ENCODE measurements around the gene ZNF22.

Gene ZNF22

DNA sequence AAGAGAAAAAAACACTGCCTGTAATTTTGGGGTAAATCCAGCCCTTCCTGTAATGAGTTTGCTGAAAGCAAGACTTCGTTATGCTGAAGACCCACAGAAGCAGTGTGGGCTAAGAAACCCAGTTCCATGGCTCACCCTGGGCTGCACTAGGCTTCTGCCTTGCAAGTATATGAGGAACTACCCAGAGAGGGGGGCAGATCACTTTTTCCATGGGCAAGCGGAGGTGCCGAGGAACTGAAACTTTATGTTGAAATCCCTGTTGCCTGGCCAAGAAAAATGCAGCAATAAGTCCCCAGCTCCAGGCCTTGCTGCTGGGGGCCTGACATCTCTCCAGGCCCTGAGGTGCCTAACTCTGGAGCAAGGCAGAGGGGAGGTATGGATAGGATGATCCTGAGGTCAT is 32.6 kb upstream of the ZNF22 start:
- ATAC-seq (replicated peaks; ENCODE audit: extremely low read depth, poor library complexity, severe bottlenecking) (no peak), DNase-seq (ENCODE audit: low spot score in 2 of 2) (no peak)
- no peaks in the 10 kb centered on the region for H3K27me3 Mint-ChIP-seq
- no peaks in the 10 kb centered on the region for H3K9me3 Mint-ChIP-seq
- peak overlapping the region; percentile 44 for H3K27ac Mint-ChIP-seq (ENCODE audit: low read depth)
- H3K4me1 Mint-ChIP-seq = peaks cover 31% of the 10 kb centered on the region
- peaks cover 3% of the 10 kb centered on the region for H3K36me3 Mint-ChIP-seq (ENCODE audit: insufficient read depth)
- H3K4me3 Mint-ChIP-seq = peak overlapping the region; percentile 49

- Mint-ChIP-seq H3K27me3 (no peaks in the 10 kb centered on the region), H3K27ac (ENCODE audit: low read depth) (peak overlapping the region; percentile 71), H3K4me3 (peak overlapping the region; percentile 49), H3K9me3 (no peaks in the 10 kb centered on the region), H3K4me1 (peaks cover 36% of the 10 kb centered on the region), H3K36me3 (ENCODE audit: insufficient read depth) (peaks cover 3% of the 10 kb centered on the region)
- DNase-seq (ENCODE audit: low spot score in 2 of 2) = peak in 1 of 2 donors; percentile 58
- peak; percentile 94 for ATAC-seq (replicated peaks; ENCODE audit: extremely low read depth, poor library complexity, severe bottlenecking)
These were observed 32.0 kb upstream of the ZNF22 start for GRCh38 chr10:44968500-44969400.

DNA sequence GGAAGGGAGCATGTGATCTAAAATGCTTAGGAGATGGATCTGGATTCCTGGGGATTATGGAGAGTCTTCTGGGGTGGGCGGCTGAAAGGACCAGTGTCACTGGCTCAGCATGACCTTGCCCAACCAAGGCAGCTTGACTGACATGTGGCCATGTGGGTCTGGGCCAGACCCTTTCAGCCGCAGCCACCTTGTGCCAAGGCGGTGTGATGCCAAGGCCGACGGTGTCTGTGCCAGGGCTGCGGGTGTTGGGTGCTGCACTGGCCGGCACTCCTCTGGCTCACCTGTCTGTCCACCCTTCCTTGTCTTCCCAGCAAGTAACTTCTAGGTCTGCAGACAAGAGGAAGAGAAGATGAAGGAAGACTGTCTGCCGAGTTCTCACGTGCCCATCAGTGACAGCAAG is 30.9 kb upstream of the ZNF22 start:
- no peaks in the 10 kb centered on the region for H3K27me3 Mint-ChIP-seq
- H3K4me3 Mint-ChIP-seq = no peak overlapping the region
- H3K36me3 Mint-ChIP-seq (ENCODE audit: insufficient read depth) = peaks cover 3% of the 10 kb centered on the region
- ATAC-seq (replicated peaks; ENCODE audit: extremely low read depth, poor library complexity, severe bottlenecking) (no peak), DNase-seq (ENCODE audit: low spot score in 2 of 2) (no peak)
- peak overlapping the region; percentile 71 for H3K27ac Mint-ChIP-seq (ENCODE audit: low read depth)
- H3K9me3 Mint-ChIP-seq = no peaks in the 10 kb centered on the region
- peaks cover 36% of the 10 kb centered on the region for H3K4me1 Mint-ChIP-seq

GRCh38 chr10:44970812-44971395 is 29.8 kb upstream of the ZNF22 start:
- H3K36me3 Mint-ChIP-seq (ENCODE audit: insufficient read depth) = peaks cover 3% of the 10 kb centered on the region
- no peak overlapping the region for H3K4me3 Mint-ChIP-seq
- H3K27ac Mint-ChIP-seq (ENCODE audit: low read depth) = no peak overlapping the region
- H3K9me3 Mint-ChIP-seq = no peaks in the 10 kb centered on the region
- DNase-seq (ENCODE audit: low spot score in 2 of 2) = no peak
- no peak for ATAC-seq (replicated peaks; ENCODE audit: extremely low read depth, poor library complexity, severe bottlenecking)
- H3K27me3 Mint-ChIP-seq = no peaks in the 10 kb centered on the region
- H3K4me1 Mint-ChIP-seq = peaks cover 32% of the 10 kb centered on the region

DNA sequence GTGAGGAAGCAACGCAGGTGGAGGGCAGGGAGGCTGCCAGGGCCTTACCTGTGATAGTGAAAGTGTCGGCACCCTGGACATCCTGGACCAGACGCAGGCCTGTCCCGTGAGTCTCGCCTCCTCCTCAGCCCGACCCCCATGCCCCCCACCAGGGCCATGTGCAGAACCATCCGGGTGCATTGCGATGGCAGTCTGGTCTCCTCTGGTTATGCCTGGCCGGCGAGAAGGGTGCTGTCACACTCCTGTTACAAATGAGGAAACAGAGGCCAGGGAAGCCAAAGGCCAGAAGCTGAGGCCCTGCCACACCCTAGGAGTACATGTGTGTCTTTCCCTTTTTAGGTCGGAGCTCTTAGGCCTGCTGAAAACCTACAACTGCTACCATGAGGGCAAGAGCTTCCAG is 29.3 kb upstream of the ZNF22 start:
- no peak overlapping the region for H3K4me3 Mint-ChIP-seq
- H3K36me3 Mint-ChIP-seq (ENCODE audit: insufficient read depth) = peaks cover 3% of the 10 kb centered on the region
- no peak overlapping the region for H3K27ac Mint-ChIP-seq (ENCODE audit: low read depth)
- DNase-seq (ENCODE audit: low spot score in 2 of 2) = no peak
- no peaks in the 10 kb centered on the region for H3K27me3 Mint-ChIP-seq
- no peak for ATAC-seq (replicated peaks; ENCODE audit: extremely low read depth, poor library complexity, severe bottlenecking)
- no peaks in the 10 kb centered on the region for H3K9me3 Mint-ChIP-seq
- peaks cover 26% of the 10 kb centered on the region for H3K4me1 Mint-ChIP-seq

DNA sequence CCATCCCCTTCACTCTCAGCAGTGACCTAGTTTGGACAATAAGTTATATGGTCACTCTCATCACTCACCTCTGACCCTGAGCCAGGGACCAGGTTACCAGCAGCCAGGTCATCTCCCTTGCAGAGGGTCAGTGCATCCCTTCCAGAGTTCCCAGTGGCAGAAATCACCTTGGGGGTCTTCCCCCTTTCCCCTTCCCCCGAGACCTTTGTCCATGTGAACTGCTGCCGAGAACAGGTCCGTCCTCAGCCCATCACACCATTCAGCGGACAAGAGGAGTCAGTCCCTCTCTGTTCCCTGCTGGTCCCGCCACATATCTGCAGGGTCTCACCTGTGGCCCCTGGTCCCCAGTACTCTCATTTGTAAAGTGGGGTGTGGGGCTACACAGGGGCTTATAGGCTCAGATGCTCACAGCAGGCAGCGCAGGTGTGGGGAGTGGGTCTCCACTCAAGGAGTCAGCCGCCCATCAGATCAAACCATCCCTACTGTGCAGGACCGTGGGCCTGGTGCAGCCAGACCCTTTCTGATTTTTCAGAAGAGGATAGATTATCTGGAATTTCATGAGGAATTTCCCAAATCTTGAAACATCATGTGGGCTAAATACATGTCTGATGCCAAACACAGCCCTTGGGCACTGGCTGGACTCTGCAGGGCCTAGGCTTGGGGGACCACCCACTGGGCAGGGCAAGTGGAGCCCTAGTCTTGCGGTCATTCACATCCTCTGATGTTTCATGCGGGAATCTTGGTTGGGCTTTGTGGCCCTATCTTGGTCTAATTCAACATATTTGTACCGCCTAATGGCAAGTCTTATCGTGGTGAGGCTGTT is 28.6 kb upstream of the ZNF22 start:
- H3K4me1 Mint-ChIP-seq = peaks cover 26% of the 10 kb centered on the region
- DNase-seq (ENCODE audit: low spot score in 2 of 2) (no peak), ATAC-seq (replicated peaks; ENCODE audit: extremely low read depth, poor library complexity, severe bottlenecking) (no peak)
- no peaks in the 10 kb centered on the region for H3K27me3 Mint-ChIP-seq
- no peak overlapping the region for H3K4me3 Mint-ChIP-seq
- peaks cover 3% of the 10 kb centered on the region for H3K36me3 Mint-ChIP-seq (ENCODE audit: insufficient read depth)
- H3K27ac Mint-ChIP-seq (ENCODE audit: low read depth) = no peak overlapping the region
- no peaks in the 10 kb centered on the region for H3K9me3 Mint-ChIP-seq

DNA sequence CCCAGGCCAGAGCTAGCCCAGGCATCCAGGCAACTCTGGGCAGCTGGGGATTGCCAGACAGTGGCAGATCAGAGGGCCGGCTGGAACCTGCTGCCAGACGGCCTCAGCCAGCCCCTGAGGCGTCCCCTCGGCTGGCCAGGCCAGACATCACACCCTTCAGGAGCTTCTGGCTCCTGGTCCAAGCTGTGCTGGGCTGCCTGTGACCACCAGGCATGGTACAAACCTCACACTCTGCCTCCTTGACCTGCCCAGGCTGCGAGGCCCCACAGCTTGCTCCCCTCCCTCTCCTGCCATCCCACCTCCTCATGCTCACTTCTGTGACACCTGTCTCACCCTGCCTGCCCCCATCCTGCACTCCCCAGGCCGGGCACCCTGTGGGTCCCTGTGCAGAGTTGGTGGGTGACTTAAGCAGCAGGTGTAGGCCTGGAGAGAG is 27.8 kb upstream of the ZNF22 start:
- peaks cover 3% of the 10 kb centered on the region for H3K36me3 Mint-ChIP-seq (ENCODE audit: insufficient read depth)
- H3K9me3 Mint-ChIP-seq = no peaks in the 10 kb centered on the region
- no peak overlapping the region for H3K4me3 Mint-ChIP-seq
- ATAC-seq (replicated peaks; ENCODE audit: extremely low read depth, poor library complexity, severe bottlenecking) (no peak), DNase-seq (ENCODE audit: low spot score in 2 of 2) (no peak)
- H3K27me3 Mint-ChIP-seq = no peaks in the 10 kb centered on the region
- peaks cover 21% of the 10 kb centered on the region for H3K4me1 Mint-ChIP-seq
- no peak overlapping the region for H3K27ac Mint-ChIP-seq (ENCODE audit: low read depth)

GRCh38 chr10:44973323-44974081 is 27.2 kb upstream of the ZNF22 start:
- Mint-ChIP-seq H3K4me3 (no peak overlapping the region), H3K36me3 (ENCODE audit: insufficient read depth) (peaks cover 3% of the 10 kb centered on the region), H3K27ac (ENCODE audit: low read depth) (no peak overlapping the region), H3K27me3 (no peaks in the 10 kb centered on the region), H3K4me1 (peaks cover 17% of the 10 kb centered on the region), H3K9me3 (no peaks in the 10 kb centered on the region)
- no peak for ATAC-seq (replicated peaks; ENCODE audit: extremely low read depth, poor library complexity, severe bottlenecking)
- no peak for DNase-seq (ENCODE audit: low spot score in 2 of 2)

GRCh38 chr10:44974082-44974627 is 26.6 kb upstream of the ZNF22 start:
- Mint-ChIP-seq H3K36me3 (ENCODE audit: insufficient read depth) (no peaks in the 10 kb centered on the region), H3K4me1 (peaks cover 11% of the 10 kb centered on the region), H3K27me3 (no peaks in the 10 kb centered on the region), H3K27ac (ENCODE audit: low read depth) (no peak overlapping the region), H3K4me3 (peak overlapping the region; percentile 58), H3K9me3 (no peaks in the 10 kb centered on the region)
- DNase-seq (ENCODE audit: low spot score in 2 of 2) (no peak), ATAC-seq (replicated peaks; ENCODE audit: extremely low read depth, poor library complexity, severe bottlenecking) (no peak)

DNA sequence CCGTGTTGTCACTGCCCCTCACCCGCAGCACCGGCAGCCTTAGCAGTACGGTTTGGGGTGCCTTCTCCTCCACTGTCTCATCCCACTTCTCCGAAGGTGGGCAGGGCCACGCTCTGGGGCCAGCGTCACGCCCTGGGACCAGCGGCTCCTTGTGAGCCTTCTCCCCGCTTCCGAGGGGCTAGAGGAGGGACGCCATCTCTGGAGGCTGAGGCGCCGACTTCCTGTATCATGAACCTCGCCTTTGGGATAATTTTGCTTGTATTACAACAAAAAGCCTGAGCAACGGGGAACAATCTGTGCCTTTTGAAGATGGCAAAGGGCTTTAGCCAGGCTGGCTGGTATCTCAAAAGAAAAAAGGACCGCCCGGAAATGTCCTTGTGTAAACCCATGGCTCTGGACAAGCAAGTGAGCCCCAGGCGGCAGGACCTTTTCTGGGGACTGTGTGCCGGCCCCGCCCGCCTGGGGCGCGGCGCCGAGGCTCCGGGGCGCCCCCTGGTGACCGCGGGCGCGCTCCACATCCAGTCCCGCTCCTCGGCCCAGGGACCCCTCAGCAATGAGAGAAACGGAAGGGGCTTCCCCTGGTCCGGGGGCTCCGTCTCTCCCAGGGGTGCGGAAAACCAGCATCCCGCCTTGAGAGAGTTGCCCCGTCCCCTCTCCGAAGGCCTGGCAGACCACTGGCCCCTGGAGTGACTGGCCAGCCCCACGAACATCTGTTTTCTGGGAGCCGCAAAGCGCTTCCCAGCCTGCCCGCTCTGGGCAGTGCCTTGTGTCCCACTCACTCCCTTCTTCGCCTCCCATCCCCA is 25.9 kb upstream of the ZNF22 start:
- ATAC-seq (replicated peaks; ENCODE audit: extremely low read depth, poor library complexity, severe bottlenecking) (peak; percentile 87), DNase-seq (ENCODE audit: low spot score in 2 of 2) (peak; percentile 40 to 53)
- no peak overlapping the region for H3K27ac Mint-ChIP-seq (ENCODE audit: low read depth)
- peak overlapping the region; percentile 58 for H3K4me3 Mint-ChIP-seq
- no peaks in the 10 kb centered on the region for H3K9me3 Mint-ChIP-seq
- H3K4me1 Mint-ChIP-seq = peaks cover 5% of the 10 kb centered on the region
- H3K27me3 Mint-ChIP-seq = no peaks in the 10 kb centered on the region
- no peaks in the 10 kb centered on the region for H3K36me3 Mint-ChIP-seq (ENCODE audit: insufficient read depth)

All from central memory CD8-positive, alpha-beta T cell (primary cell).